Measurements from ENCODE around the gene ITPRID1. TPM values are rescaled to one million over a fixed set of nuclear protein-coding genes. Genes with fewer than 3 reads are reported as not detected.

ITPRID1 gene
- total RNA-seq, 1 experiment from 2014 or later, result 1.2 TPM

- Histone ChIP-seq H2BK5ac (ENCODE audit: insufficient read length, low read length) (no peak overlapping the region), H2AFZ (ENCODE audit: low read length) (no peak overlapping the region), H3K4me2 (ENCODE audit: insufficient read depth, insufficient read length, low read length) (no peak overlapping the region), H2BK20ac (ENCODE audit: low read depth, low read length, poor library complexity, severe bottlenecking) (no peak overlapping the region), H3K79me2 (ENCODE audit: insufficient read depth, low read length) (no peaks in the 10 kb centered on the region), H2BK15ac (ENCODE audit: low read depth, low read length) (no peak overlapping the region), H2BK12ac (ENCODE audit: insufficient read length, low read depth, low read length) (no peak overlapping the region), H3K9ac (ENCODE audit: extremely low read depth, insufficient read length, low read length) (no peak overlapping the region), H3T11ph (ENCODE audit: low read length) (no peak overlapping the region), H3K23me2 (ENCODE audit: insufficient read length, low read depth, low read length, poor library complexity, severe bottlenecking) (no peaks in the 10 kb centered on the region), H3K27me3 (ENCODE audit: insufficient read depth, low read length) (no peaks in the 10 kb centered on the region), H4K20me1 (ENCODE audit: control insufficient read depth, insufficient read depth, insufficient read length) (no peaks in the 10 kb centered on the region), H2BK120ac (ENCODE audit: low read depth, low read length, poor library complexity, severe bottlenecking) (no peak overlapping the region), H4K8ac (replicated peaks; ENCODE audit: insufficient read length, low read depth, low read length) (no peak overlapping the region), H3K14ac (ENCODE audit: insufficient read depth, low read length) (no peak overlapping the region), H3K23ac (ENCODE audit: insufficient read length, low read depth, low read length) (no peak overlapping the region), H3K4ac (ENCODE audit: low read depth, low read length) (no peak overlapping the region), H3K56ac (ENCODE audit: insufficient read length, low read depth, low read length) (no peak overlapping the region), H2AK5ac (ENCODE audit: insufficient read length, low read length) (no peak overlapping the region), H3K4me1 (ENCODE audit: insufficient read depth, low read length) (no peaks in the 10 kb centered on the region), H3K27ac (ENCODE audit: insufficient read length, low read depth, low read length) (no peak overlapping the region), H4K91ac (ENCODE audit: insufficient read length, low read depth, low read length) (no peak overlapping the region), H4K5ac (ENCODE audit: insufficient read length, low read depth, low read length) (no peak overlapping the region), H3K18ac (ENCODE audit: insufficient read length, low read depth, low read length) (no peak overlapping the region), H3K79me1 (ENCODE audit: insufficient read depth, low read depth, low read length, poor library complexity, severe bottlenecking) (no peaks in the 10 kb centered on the region), H3K9me3 (ENCODE audit: control insufficient read depth, low read depth, low read length) (peaks cover 13% of the 10 kb centered on the region)
- DNase-seq, result no peak
- TF ChIP-seq CTCF (conservative IDR thresholded peaks at IDR 0.05), result no peak
- Mint-ChIP-seq H3K4me3 (no peak overlapping the region), H3K36me3 (ENCODE audit: insufficient read depth in 1 of 3, low read depth in 3 of 3) (peaks cover 1 to 5% (median 4%) of the 10 kb centered on the region in 3 experiments; a peak in 4 of 7 replicates), H3K27ac (no peak overlapping the region), H3K9me3 (peaks cover 5 to 10% of the 10 kb centered on the region in 2 experiments; a peak in 4 of 5 replicates), H3K27me3 (ENCODE audit: low read depth) (peaks cover 11% of the 10 kb centered on the region), H3K4me1 (peaks cover 15 to 16% of the 10 kb centered on the region in 2 experiments)
These were observed 155.6 kb downstream of the ITPRID1 start for GRCh38 chr7:31669461-31669860.
